ENCODE data around the gene LINC01488.

DNA sequence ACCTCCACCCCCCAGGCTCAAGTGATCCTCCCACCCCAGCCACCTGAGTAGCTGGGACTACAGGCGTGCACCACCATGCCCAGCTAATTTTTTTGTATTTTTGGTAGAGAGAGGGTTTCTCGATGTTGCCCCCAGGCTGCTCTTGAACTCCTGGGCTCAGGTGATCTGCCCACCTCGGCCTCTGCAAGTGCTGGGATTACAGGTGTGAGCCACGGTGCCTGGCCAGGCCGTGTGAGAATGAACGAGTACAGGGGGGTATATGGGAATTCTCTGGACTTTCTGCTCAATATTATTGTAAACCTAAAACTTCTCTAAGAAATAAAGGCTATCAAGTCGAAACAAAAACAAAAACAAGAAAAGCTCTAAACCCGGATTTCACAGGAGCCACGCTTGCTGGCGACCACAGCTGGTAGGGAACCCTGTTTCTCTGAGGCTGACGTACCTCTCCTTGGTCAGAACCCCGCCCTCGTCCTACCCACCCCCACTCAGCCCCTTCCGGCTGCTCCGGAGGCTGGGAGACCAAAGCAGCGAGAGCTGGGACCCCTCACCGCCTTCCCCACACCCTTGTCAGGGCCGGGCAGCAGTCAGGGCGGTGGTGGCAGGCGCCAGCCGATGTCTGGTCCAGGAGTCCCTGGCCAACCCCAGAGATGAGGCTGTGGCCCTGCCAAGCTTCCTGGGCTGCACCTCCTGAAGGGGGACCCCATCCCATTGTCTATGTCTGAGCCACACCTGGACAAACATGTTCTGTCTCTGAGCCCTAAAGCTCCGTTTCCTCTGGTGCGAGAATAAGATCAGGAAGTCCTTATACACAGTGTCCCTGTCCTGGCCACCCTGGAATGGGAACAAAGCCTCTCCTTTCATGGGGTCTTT, 52.1 kb downstream of the LINC01488 start:
- TF ChIP-seq CTCF (IDR thresholded peaks at IDR 0.05), result no peak
- no peak for TF ChIP-seq POLR2A (IDR thresholded peaks at IDR 0.05)

Measured in Peyer's patch (tissue), 4 donors.